SW480 (cell line): ENCODE results near the gene PRKCH.

Source experiments
- DNase-seq: peaks from one replicate; pipeline ENCODE4 v3.0.0-alpha.2; 2016; ENCODE audit warnings: low spot score

The PRKCH gene

GRCh38 chr14:61338457-61338856 is 17.1 kb downstream of the PRKCH start:
- DNase-seq, result no peak

- DNase-seq, result no peak
Observed at GRCh38 chr14:61341275-61342206, 20.2 kb downstream of the PRKCH start.

- DNase-seq, result no peak
Observed at GRCh38 chr14:61342486-61342885, 21.1 kb downstream of the PRKCH start.

GRCh38 chr14:61342932-61343331 is 21.6 kb downstream of the PRKCH start:
- DNase-seq, result no peak

- no peak for DNase-seq
Observed at GRCh38 chr14:61343471-61343870, 22.1 kb downstream of the PRKCH start.

GRCh38 chr14:61343991-61344405 is 22.6 kb downstream of the PRKCH start:
- DNase-seq, result no peak

- no peak for DNase-seq
Observed at GRCh38 chr14:61344437-61345150, 23.2 kb downstream of the PRKCH start.

- DNase-seq, result no peak
Observed at GRCh38 chr14:61345151-61345482, 23.7 kb downstream of the PRKCH start.

GRCh38 chr14:61346221-61346620 is 24.8 kb downstream of the PRKCH start:
- no peak for DNase-seq

GRCh38 chr14:61346793-61347192 is 25.4 kb downstream of the PRKCH start:
- no peak for DNase-seq

GRCh38 chr14:61347826-61348443 is 26.6 kb downstream of the PRKCH start:
- DNase-seq, result no peak

GRCh38 chr14:61350427-61351270 is 29.3 kb downstream of the PRKCH start:
- DNase-seq, result no peak

GRCh38 chr14:61351477-61351876 is 30.1 kb downstream of the PRKCH start:
- no peak for DNase-seq

GRCh38 chr14:61355892-61356325 is 34.5 kb downstream of the PRKCH start:
- DNase-seq, result peak; percentile 53

GRCh38 chr14:61357123-61357522 is 35.7 kb downstream of the PRKCH start:
- no peak for DNase-seq

- no peak for DNase-seq
Observed at GRCh38 chr14:61358554-61359226, 37.3 kb downstream of the PRKCH start.

GRCh38 chr14:61360796-61361525 is 39.6 kb downstream of the PRKCH start:
- DNase-seq, result peak; percentile 22

- no peak for DNase-seq
Observed at GRCh38 chr14:61362072-61362750, 40.8 kb downstream of the PRKCH start.

- DNase-seq, result no peak
Observed at GRCh38 chr14:61364243-61364642, 42.9 kb downstream of the PRKCH start.

GRCh38 chr14:61365667-61366212 is 44.4 kb downstream of the PRKCH start:
- no peak for DNase-seq
